ENCODE results near the gene SLC9A8.
A peak's percentile ranks its signal among the peaks of the same experiment; 100 is the strongest.

Gene SLC9A8

DNA sequence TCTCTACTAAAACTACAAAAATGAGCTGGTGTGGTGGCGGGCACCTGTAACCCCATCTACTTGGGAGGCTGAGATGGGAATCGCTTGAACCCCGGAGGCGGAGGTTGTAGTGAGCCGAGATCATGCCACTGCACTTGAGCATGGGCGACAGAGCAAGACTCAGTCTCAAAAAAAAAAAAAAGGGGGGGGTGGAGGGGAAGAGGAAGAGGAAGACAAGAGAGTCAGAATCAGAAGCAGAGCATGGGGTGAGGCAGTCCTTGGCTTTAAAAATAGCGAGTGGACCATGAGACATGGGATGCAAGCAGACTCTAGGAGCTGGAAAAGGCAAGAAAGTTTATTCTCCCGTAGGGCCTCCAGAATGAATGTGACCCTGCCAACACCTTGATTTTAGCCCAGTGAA lies 3.9 kb upstream of the SLC9A8 start:
- no peak for TF ChIP-seq CTCF (IDR thresholded peaks at IDR 0.05; ENCODE audit: insufficient read depth, low read depth, low read length, missing control alignments)
- no peak for DNase-seq (ENCODE audit: low read depth)

DNA sequence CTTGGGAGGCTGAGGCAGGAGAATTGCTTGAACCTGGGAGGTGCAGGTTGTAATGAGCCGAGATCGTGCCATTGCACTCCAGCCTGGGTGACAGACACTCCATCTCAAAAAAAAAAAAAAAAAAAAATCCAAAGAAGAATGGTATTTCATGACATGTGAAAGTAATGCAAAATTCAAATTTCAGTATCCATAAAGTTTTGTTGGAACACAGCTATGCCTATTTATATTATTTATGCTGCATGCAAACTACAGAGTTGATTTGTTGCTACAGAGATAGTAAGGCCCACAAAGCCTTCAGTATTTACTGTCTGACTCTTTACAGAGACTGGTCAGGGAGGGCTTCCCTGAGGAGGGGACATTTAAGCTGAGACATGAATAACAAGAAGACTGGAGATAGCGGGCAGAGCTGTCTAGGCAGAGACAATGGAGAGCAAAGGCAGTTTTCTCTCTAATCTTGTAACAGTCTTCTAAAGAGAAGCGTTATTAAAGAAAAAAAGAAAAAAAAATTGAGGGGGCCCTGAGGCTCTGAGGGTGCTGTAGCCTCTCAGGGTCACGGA lies 2.7 kb upstream of the SLC9A8 start:
- no peak for TF ChIP-seq CTCF (IDR thresholded peaks at IDR 0.05; ENCODE audit: insufficient read depth, low read depth, low read length, missing control alignments)
- H3K4me3 ChIP-seq (ENCODE audit: low read depth, low read length): no peak overlapping the region
- no peak for DNase-seq (ENCODE audit: low read depth)

More for the DNA sequence above, 3.9 kb upstream of the SLC9A8 start:
- no peak overlapping the region for H3K4me3 ChIP-seq (ENCODE audit: low read depth, low read length)

DNA sequence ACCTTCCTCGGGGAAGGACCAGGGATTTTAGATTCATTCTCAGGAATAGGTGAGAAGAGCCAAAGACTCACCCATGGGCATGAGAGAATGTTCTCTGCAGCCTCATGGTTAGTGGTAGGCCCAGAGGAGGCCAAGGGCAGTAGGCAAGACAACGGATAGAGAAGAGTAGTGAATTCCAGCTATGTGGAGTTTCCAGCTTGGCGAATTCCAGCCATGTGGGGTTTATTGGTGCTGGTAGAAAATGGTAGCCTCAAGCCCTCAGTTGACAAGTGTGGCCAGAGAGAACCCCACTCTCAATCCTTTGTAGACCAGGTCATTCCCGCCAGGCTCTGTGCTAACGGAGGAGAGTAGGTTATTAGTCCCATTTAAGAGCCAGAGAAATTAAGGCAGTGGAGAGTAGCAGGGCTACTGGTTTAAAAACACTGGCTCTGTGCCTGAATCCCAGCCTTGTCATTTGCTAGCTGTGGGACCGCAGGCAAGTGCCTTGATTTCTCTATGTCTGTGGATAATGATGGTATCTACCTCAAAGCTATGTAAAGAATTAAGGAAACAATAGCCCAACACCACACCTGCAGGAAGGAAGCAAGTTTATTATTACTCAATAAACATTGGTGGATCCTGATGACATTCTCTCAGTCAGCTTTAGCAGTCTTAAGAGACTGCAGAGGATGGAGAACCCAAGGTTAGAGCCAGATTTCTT lies 2.0 kb upstream of the SLC9A8 start:
- no peak for TF ChIP-seq CTCF (IDR thresholded peaks at IDR 0.05; ENCODE audit: insufficient read depth, low read depth, low read length, missing control alignments)
- DNase-seq (ENCODE audit: low read depth): no peak
- no peak overlapping the region for H3K4me3 ChIP-seq (ENCODE audit: low read depth, low read length)

DNA sequence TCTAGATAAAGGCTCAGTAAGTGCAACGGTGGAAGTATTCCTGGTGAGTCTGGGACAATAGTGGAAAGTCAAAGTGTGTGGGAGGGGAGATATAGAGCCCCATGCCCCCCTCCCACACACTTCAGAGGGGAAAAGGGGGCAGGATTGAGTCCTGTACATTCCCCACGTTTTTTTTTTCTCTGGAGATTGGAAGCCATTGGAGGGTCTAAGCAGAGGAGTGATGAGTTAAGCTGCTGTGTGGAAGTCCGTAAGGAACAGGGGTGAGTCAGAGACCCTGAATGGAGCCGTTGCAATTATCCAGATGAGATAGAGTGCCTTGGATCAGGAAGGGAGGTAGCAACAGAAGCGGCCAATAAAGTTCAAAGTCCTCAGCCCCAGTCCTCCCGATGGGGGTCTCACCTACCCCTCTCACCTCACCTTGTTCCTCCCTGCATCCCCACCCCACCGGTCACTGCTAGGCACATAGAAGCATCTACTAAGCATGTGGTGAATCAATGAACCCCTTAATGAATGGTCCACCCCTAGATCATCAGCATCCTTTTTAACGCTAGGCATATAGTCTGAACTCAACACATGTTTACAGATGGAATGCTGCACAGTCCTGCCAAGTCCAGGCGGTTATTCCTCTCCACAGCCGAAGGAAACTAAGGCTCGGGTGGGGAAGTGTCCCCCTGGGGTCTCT lies 662 bp upstream of the SLC9A8 start:
- no peak for TF ChIP-seq CTCF (IDR thresholded peaks at IDR 0.05; ENCODE audit: insufficient read depth, low read depth, low read length, missing control alignments)
- no peak for DNase-seq (ENCODE audit: low read depth)
- H3K4me3 ChIP-seq (ENCODE audit: low read depth, low read length): peak overlapping the region; percentile 79

- peak overlapping the region; percentile 79 for H3K4me3 ChIP-seq (ENCODE audit: low read depth, low read length)
- DNase-seq (ENCODE audit: low read depth): no peak
- TF ChIP-seq CTCF (IDR thresholded peaks at IDR 0.05; ENCODE audit: insufficient read depth, low read depth, low read length, missing control alignments): no peak
These were observed 812 bp downstream of the SLC9A8 start for GRCh38 chr20:49813305-49813974.

- DNase-seq (ENCODE audit: low read depth): no peak
- peak overlapping the region; percentile 79 for H3K4me3 ChIP-seq (ENCODE audit: low read depth, low read length)
- TF ChIP-seq CTCF (IDR thresholded peaks at IDR 0.05; ENCODE audit: insufficient read depth, low read depth, low read length, missing control alignments): no peak
These were observed 1.5 kb downstream of the SLC9A8 start for GRCh38 chr20:49814057-49814694.

Measured in GM12865 (cell line).